Chondrocyte (in vitro differentiated cells): Measurements from ENCODE around the gene TCP10L. TPM values are rescaled to one million over a fixed set of nuclear protein-coding genes. Genes with fewer than 3 reads are reported as not detected.

ENCODE experiments used
- DNase-seq: peaks from one replicate; pipeline ENCODE4 v3.0.0; 2021; ENCODE audit warnings: mixed read lengths, low spot score
- H3K27ac Mint-ChIP-seq: one replicate; pipeline ENCODE4 v1.8.0; 2021; ENCODE audit warnings: mild to moderate bottlenecking, moderate library complexity, mixed read lengths; ENCODE audit not compliant: unreplicated experiment
- H3K27me3 Mint-ChIP-seq: 2 replicates; pipeline ENCODE4 v1.8.0; 2021; ENCODE audit warnings: low read depth, mixed read lengths
- H3K36me3 Mint-ChIP-seq: 2 replicates; pipeline ENCODE4 v1.8.0; 2021; ENCODE audit warnings: low read depth, mixed read lengths
- H3K4me1 Mint-ChIP-seq: 2 replicates; pipeline ENCODE4 v1.8.0; 2021; ENCODE audit warnings: low read depth, mild to moderate bottlenecking, mixed read lengths
- H3K4me3 Mint-ChIP-seq: one replicate; pipeline ENCODE4 v1.8.0; 2021; ENCODE audit warnings: mild to moderate bottlenecking, moderate library complexity, mixed read lengths; ENCODE audit not compliant: unreplicated experiment
- H3K9me3 Mint-ChIP-seq: 2 replicates; pipeline ENCODE4 v1.8.0; 2021; ENCODE audit warnings: low read depth, mixed read lengths
- total RNA-seq: library from RNA; stranded (reverse); gene quantifications from 3 replicates; pipeline ENCODE4 v1.2.1, GENCODE V29; 2021
- TF ChIP-seq, protein P1 (sequence below): fragments of 200-600 bp; sonication (generic); IDR thresholded peaks from 2 replicates; pipeline ENCODE4 v1.5.0; 2021; ENCODE audit warnings: antibody characterized with exemption, mild to moderate bottlenecking, moderate library complexity

TCP10L gene
- total RNA-seq, 1 donor from 2014 or later: 0.40 TPM

DNA sequence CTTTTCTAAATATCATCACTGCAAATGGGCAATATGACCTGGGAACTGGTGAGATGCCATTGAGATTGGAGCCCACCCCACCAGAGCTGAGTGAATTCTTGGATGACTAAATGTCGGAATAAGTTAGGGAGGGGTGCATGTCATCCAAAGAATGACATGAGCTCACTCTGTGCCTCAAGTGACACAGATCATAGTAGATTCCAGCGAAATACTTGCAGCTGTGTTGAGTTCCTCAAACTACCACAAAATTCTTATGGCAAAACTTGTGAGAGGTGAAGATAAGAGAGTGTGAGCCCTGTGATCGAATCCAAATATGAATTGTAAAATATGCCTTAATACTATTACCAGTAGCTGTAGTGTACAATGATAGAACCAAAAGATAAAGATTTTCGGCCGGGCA, 2.3 kb upstream of the TCP10L start:
- TF ChIP-seq, protein P1, sequence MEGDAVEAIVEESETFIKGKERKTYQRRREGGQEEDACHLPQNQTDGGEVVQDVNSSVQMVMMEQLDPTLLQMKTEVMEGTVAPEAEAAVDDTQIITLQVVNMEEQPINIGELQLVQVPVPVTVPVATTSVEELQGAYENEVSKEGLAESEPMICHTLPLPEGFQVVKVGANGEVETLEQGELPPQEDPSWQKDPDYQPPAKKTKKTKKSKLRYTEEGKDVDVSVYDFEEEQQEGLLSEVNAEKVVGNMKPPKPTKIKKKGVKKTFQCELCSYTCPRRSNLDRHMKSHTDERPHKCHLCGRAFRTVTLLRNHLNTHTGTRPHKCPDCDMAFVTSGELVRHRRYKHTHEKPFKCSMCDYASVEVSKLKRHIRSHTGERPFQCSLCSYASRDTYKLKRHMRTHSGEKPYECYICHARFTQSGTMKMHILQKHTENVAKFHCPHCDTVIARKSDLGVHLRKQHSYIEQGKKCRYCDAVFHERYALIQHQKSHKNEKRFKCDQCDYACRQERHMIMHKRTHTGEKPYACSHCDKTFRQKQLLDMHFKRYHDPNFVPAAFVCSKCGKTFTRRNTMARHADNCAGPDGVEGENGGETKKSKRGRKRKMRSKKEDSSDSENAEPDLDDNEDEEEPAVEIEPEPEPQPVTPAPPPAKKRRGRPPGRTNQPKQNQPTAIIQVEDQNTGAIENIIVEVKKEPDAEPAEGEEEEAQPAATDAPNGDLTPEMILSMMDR: no peak
- H3K36me3 Mint-ChIP-seq: no peaks in the 10 kb centered on the region
- peaks cover 9% of the 10 kb centered on the region for H3K27me3 Mint-ChIP-seq
- DNase-seq: no peak
- H3K27ac Mint-ChIP-seq: no peak overlapping the region
- H3K4me1 Mint-ChIP-seq: no peaks in the 10 kb centered on the region
- H3K4me3 Mint-ChIP-seq: no peak overlapping the region
- no peaks in the 10 kb centered on the region for H3K9me3 Mint-ChIP-seq

DNA sequence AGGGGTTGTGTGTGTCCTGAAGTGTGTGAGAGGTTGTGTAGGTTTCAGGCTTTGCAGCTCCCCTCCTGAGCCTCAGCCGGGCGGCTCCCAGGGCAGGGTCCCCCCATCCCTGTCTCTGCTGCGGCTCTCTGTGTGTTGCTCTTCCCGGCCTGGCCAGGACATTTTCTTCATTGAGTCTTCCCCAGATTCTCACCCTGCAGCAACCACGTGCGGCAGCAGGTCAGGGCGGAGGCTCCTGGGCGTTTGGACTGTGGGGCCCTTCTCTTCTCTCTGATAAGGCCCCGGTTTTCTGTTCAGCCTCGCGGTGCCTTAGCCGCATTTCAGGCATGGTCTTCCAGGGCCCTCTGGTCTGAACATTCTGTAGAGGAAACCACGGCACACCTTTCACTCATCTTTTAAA, 1.8 kb upstream of the TCP10L start:
- no peak overlapping the region for H3K27ac Mint-ChIP-seq
- peaks cover 9% of the 10 kb centered on the region for H3K27me3 Mint-ChIP-seq
- no peaks in the 10 kb centered on the region for H3K9me3 Mint-ChIP-seq
- H3K4me1 Mint-ChIP-seq: no peaks in the 10 kb centered on the region
- no peak for DNase-seq
- TF ChIP-seq, protein P1: no peak
- H3K36me3 Mint-ChIP-seq: no peaks in the 10 kb centered on the region
- no peak overlapping the region for H3K4me3 Mint-ChIP-seq

DNA sequence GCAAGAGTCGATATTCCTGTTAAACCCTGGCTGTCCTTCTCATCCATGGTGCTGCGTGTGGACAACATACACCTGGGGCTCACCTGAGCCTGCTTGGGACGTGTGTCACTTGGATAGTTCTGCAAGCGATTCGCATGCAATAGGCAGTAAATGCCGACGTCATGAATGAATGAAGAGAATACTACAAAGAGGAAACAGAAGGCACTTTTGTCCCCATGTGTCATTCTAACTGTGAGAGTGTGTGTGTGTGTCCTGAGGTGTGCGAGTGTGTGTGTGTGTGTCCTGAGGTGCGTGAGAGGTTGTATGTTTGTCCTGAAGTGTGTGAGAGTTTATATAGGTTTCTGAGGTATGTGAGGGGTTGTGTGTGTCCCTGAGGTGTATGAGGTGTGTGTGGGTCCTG, 647 bp upstream of the TCP10L start:
- H3K9me3 Mint-ChIP-seq: no peaks in the 10 kb centered on the region
- peaks cover 10% of the 10 kb centered on the region for H3K27me3 Mint-ChIP-seq
- no peak for DNase-seq
- no peaks in the 10 kb centered on the region for H3K36me3 Mint-ChIP-seq
- H3K4me3 Mint-ChIP-seq: no peak overlapping the region
- TF ChIP-seq, protein P1: no peak
- no peaks in the 10 kb centered on the region for H3K4me1 Mint-ChIP-seq
- no peak overlapping the region for H3K27ac Mint-ChIP-seq

DNA sequence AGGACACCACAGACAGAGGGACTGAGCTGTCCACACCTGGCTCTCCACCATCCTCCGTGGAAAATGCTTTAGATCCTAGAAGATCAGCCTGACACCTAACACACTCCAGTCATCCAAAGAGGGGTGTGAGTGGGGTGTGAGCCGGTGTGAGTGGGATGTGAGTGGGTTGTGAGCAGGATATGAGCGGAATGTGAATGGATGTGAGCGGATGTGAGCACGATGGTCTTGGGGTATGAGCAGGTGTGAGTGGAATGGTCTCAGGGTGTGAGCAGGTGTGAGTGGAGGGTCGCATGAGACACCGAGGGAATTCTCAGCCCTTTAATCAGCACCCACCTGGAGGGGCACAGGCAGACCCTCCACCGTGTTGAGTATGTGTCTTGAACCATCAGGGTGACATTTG, 851 bp downstream of the TCP10L start:
- TF ChIP-seq, protein P1: no peak
- H3K9me3 Mint-ChIP-seq: no peaks in the 10 kb centered on the region
- H3K27ac Mint-ChIP-seq: no peak overlapping the region
- peaks cover 11% of the 10 kb centered on the region for H3K27me3 Mint-ChIP-seq
- no peak for DNase-seq
- no peak overlapping the region for H3K4me3 Mint-ChIP-seq
- no peaks in the 10 kb centered on the region for H3K36me3 Mint-ChIP-seq
- H3K4me1 Mint-ChIP-seq: no peaks in the 10 kb centered on the region

DNA sequence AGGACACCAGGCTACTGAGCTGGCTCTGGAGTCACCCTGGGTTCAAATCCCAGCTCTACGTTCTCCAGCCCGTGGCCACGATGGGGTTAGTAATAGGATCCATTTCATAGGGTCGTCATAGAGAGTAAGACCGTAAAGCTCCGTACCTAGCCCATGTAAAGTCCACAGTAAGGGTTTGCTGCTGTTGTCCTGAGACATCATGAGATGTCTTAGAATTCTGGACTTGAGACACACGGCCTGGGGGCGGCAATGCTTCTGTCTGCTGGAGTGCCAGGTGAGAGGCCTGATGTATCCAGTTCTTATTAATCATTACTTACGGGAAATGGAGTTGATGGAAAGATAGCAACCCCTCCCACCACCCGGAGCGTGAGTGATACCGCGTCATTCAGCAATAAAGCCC, 3.6 kb downstream of the TCP10L start:
- TF ChIP-seq, protein P1: no peak
- no peaks in the 10 kb centered on the region for H3K36me3 Mint-ChIP-seq
- DNase-seq: no peak
- no peak overlapping the region for H3K27ac Mint-ChIP-seq
- peaks cover 25% of the 10 kb centered on the region for H3K27me3 Mint-ChIP-seq
- no peak overlapping the region for H3K4me3 Mint-ChIP-seq
- H3K4me1 Mint-ChIP-seq: no peaks in the 10 kb centered on the region
- H3K9me3 Mint-ChIP-seq: no peaks in the 10 kb centered on the region
